ENCODE results near the gene ROBO1. TPM values are rescaled to one million over a fixed set of nuclear protein-coding genes. Genes with fewer than 3 reads are reported as not detected.
A peak's percentile ranks its signal among the peaks of the same experiment; 100 is the strongest.

The ROBO1 gene
- total RNA-seq, 1 donor from 2014 or later = 71.7 TPM

DNA sequence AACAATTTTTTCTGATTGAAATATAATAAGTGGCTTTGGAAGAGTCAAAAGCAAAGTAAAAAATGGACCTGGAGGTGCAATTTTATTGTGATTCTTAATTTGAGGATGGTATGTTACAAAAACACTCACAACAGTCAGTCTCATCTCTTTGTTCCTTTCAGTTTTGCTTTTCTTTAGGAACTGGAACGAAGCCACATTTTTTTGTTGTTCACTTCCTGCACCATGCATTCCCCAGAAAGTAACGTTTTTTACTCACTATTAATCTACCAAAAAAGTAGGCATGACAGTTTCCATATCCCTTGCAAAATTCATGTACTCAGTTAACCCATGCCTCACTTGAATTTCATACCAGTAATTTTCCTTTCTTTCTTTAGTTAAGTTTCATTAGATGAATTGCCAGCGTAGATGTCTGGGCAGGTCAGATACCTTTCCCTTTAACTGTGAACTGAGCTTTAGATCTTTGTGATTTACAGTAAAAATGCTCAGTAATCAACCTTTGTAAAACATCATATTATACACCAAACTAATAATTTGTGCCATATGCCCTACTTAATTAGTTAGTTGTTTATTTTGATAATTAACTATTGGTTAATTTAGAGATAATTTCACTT, 384.3 kb downstream of the ROBO1 start:
- no peak overlapping the region for H3K9ac ChIP-seq (ENCODE audit: low read length)
- H3K4me1 ChIP-seq (ENCODE audit: insufficient read depth, low read length) = no peaks in the 10 kb centered on the region
- H3K4me3 ChIP-seq (ENCODE audit: insufficient read depth, low read depth, low read length) = no peak overlapping the region
- H3K27ac Mint-ChIP-seq (ENCODE audit: unreplicated experiment) = no peak overlapping the region
- peak overlapping the region; percentile 12 for H2AFZ ChIP-seq (ENCODE audit: low read depth, low read length)
- no peaks in the 10 kb centered on the region for H3K36me3 ChIP-seq (ENCODE audit: insufficient read depth, low read length)
- FAIRE-seq = no peak
- peak; percentile 41 for DNase-seq (ENCODE audit: low read depth)
- H4K20me1 ChIP-seq (ENCODE audit: insufficient read depth, low read length) = no peaks in the 10 kb centered on the region
- no peak overlapping the region for H3K27ac ChIP-seq (ENCODE audit: low read depth, low read length)
- no peak overlapping the region for H3K4me3 Mint-ChIP-seq (ENCODE audit: unreplicated experiment)
- no peaks in the 10 kb centered on the region for H3K9me3 ChIP-seq (ENCODE audit: insufficient read depth, low read depth, low read length)
- H3K36me3 Mint-ChIP-seq (ENCODE audit: low read depth, unreplicated experiment) = no peaks in the 10 kb centered on the region
- no peaks in the 10 kb centered on the region for H3K9me3 Mint-ChIP-seq (ENCODE audit: unreplicated experiment)
- H3K79me2 ChIP-seq (ENCODE audit: insufficient read depth, low read length) = no peaks in the 10 kb centered on the region
- peak overlapping the region; percentile 49 for H3K4me2 ChIP-seq (ENCODE audit: low read length)
- no peaks in the 10 kb centered on the region for H3K27me3 ChIP-seq (ENCODE audit: insufficient read depth, low read length)
- no peaks in the 10 kb centered on the region for H3K27me3 Mint-ChIP-seq (ENCODE audit: low read depth, unreplicated experiment)
- TF ChIP-seq EZH2 (IDR thresholded peaks at IDR 0.05; ENCODE audit: insufficient read depth, low read length) (no peak), CTCF (IDR thresholded peaks at IDR 0.05; ENCODE audit: insufficient read depth, low read depth, low read length) (no peak)
- peaks cover 7% of the 10 kb centered on the region for H3K4me1 Mint-ChIP-seq (ENCODE audit: low read depth, unreplicated experiment)

GRCh38 chr3:79380581-79380980, 387.2 kb downstream of the ROBO1 start:
- Histone ChIP-seq H2AFZ (ENCODE audit: low read depth, low read length) (no peak overlapping the region), H3K27me3 (ENCODE audit: insufficient read depth, low read length) (no peaks in the 10 kb centered on the region), H3K9me3 (ENCODE audit: insufficient read depth, low read depth, low read length) (no peaks in the 10 kb centered on the region), H3K36me3 (ENCODE audit: insufficient read depth, low read length) (no peaks in the 10 kb centered on the region), H3K79me2 (ENCODE audit: insufficient read depth, low read length) (no peaks in the 10 kb centered on the region), H3K4me2 (ENCODE audit: low read length) (no peak overlapping the region), H4K20me1 (ENCODE audit: insufficient read depth, low read length) (no peaks in the 10 kb centered on the region), H3K9ac (ENCODE audit: low read length) (no peak overlapping the region), H3K27ac (ENCODE audit: low read depth, low read length) (no peak overlapping the region), H3K4me3 (ENCODE audit: insufficient read depth, low read depth, low read length) (no peak overlapping the region), H3K4me1 (ENCODE audit: insufficient read depth, low read length) (no peaks in the 10 kb centered on the region)
- Mint-ChIP-seq H3K4me3 (ENCODE audit: unreplicated experiment) (no peak overlapping the region), H3K36me3 (ENCODE audit: low read depth, unreplicated experiment) (no peaks in the 10 kb centered on the region), H3K27ac (ENCODE audit: unreplicated experiment) (no peak overlapping the region), H3K27me3 (ENCODE audit: low read depth, unreplicated experiment) (no peaks in the 10 kb centered on the region), H3K4me1 (ENCODE audit: low read depth, unreplicated experiment) (peaks cover 7% of the 10 kb centered on the region), H3K9me3 (ENCODE audit: unreplicated experiment) (no peaks in the 10 kb centered on the region)
- DNase-seq (ENCODE audit: low read depth) = no peak
- TF ChIP-seq CTCF (IDR thresholded peaks at IDR 0.05; ENCODE audit: insufficient read depth, low read depth, low read length) = no peak
- TF ChIP-seq EZH2 (IDR thresholded peaks at IDR 0.05; ENCODE audit: insufficient read depth, low read length) = no peak
- FAIRE-seq = no peak

- no peaks in the 10 kb centered on the region for H3K9me3 Mint-ChIP-seq (ENCODE audit: unreplicated experiment)
- no peaks in the 10 kb centered on the region for H3K36me3 ChIP-seq (ENCODE audit: insufficient read depth, low read length)
- H3K79me2 ChIP-seq (ENCODE audit: insufficient read depth, low read length) = no peaks in the 10 kb centered on the region
- TF ChIP-seq CTCF (IDR thresholded peaks at IDR 0.05; ENCODE audit: insufficient read depth, low read depth, low read length) (no peak), EZH2 (IDR thresholded peaks at IDR 0.05; ENCODE audit: insufficient read depth, low read length) (no peak)
- no peaks in the 10 kb centered on the region for H3K27me3 ChIP-seq (ENCODE audit: insufficient read depth, low read length)
- H3K4me1 ChIP-seq (ENCODE audit: insufficient read depth, low read length) = no peaks in the 10 kb centered on the region
- no peak overlapping the region for H3K27ac Mint-ChIP-seq (ENCODE audit: unreplicated experiment)
- DNase-seq (ENCODE audit: low read depth) = no peak
- H2AFZ ChIP-seq (ENCODE audit: low read depth, low read length) = no peak overlapping the region
- no peaks in the 10 kb centered on the region for H4K20me1 ChIP-seq (ENCODE audit: insufficient read depth, low read length)
- FAIRE-seq = no peak
- H3K27me3 Mint-ChIP-seq (ENCODE audit: low read depth, unreplicated experiment) = no peaks in the 10 kb centered on the region
- no peak overlapping the region for H3K4me3 ChIP-seq (ENCODE audit: insufficient read depth, low read depth, low read length)
- no peak overlapping the region for H3K4me2 ChIP-seq (ENCODE audit: low read length)
- H3K4me3 Mint-ChIP-seq (ENCODE audit: unreplicated experiment) = no peak overlapping the region
- no peaks in the 10 kb centered on the region for H3K36me3 Mint-ChIP-seq (ENCODE audit: low read depth, unreplicated experiment)
- no peak overlapping the region for H3K27ac ChIP-seq (ENCODE audit: low read depth, low read length)
- H3K4me1 Mint-ChIP-seq (ENCODE audit: low read depth, unreplicated experiment) = peaks cover 2% of the 10 kb centered on the region
- no peaks in the 10 kb centered on the region for H3K9me3 ChIP-seq (ENCODE audit: insufficient read depth, low read depth, low read length)
- H3K9ac ChIP-seq (ENCODE audit: low read length) = no peak overlapping the region
These were observed 389.7 kb downstream of the ROBO1 start for GRCh38 chr3:79378064-79378463.
